Astrocyte (in vitro differentiated cells and primary cell): Measurements from ENCODE around the gene CMTM5.

ENCODE experiments used
- CTCF ChIP-seq: IDR thresholded peaks from 2 replicates; pipeline ENCODE4 v1.5.1; 2011; ENCODE audit warnings: low read depth, mild to moderate bottlenecking, inconsistent platforms, low read length, moderate library complexity; ENCODE audit not compliant: insufficient read depth
- EZH2 ChIP-seq: IDR thresholded peaks from 2 replicates; pipeline ENCODE4 v1.6.1; 2012; ENCODE audit warnings: mild to moderate bottlenecking, low read length, inconsistent platforms; ENCODE audit not compliant: insufficient read depth

DNA sequence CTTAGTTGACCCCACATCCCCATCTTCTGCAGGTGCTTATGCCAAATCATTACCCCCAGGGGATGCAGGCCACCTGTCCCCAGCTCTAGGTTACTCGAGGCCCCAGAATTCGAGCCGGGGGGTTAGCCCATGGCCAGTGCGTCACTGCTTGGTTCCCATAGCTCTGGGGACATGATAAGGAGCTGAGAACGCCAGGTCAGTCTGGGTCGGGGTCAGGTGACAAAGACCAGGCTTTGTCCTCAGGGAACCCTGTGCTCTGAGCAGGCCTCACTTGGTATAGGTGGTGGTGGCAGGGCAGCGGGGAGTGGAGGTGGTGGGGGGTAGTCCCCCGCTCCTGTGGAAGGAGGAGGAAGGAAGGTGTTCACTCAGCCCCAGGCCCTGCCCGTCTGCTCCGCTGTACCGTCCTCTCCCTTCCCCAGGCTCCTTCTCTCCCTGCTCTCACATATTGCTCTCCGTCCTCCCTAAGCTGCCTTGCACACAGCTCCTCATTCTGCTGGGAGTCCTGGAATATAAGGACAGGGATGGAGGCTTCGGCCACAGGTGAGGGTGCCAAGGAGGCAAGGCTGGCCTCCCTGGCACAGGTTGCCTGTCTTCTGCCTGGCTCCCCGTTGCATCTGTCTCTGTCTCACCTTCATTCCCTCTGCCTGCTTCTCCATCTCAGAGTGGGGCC is 33.3 kb downstream of the CMTM5 start:
- TF ChIP-seq CTCF (no peak), EZH2 (no peak)
